ENCODE data around the gene MEAF6.

The MEAF6 gene

DNA sequence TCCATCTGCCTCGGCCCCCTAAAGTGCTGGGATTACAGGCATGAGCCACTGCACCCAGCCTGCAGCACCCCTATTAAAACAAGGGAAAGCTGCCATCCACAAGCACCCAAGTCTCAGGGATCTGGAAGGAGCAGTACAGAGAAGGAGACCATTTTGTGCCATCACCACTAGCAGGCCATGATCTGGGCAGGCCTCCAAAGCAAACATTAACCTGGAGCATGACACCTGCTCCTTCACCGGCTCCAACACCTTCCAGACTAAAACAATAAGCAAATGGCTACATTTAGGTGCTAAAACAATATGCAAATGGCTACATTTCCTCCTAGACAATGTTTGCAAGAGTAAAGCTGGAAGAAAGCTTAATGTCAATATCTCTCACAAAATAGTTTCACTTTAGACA is 16.7 kb downstream of the MEAF6 start:
- no peaks in the 10 kb centered on the region for H3K9me3 ChIP-seq (ENCODE audit: control insufficient read depth, low read length)
- peaks cover 51% of the 10 kb centered on the region for H3K36me3 ChIP-seq (ENCODE audit: control insufficient read depth, insufficient read depth, low read length, severe bottlenecking)
- H3K4me1 ChIP-seq (ENCODE audit: control insufficient read depth, insufficient read depth, low read length) = peaks cover 12% of the 10 kb centered on the region
- no peak overlapping the region for H3K4me3 ChIP-seq (ENCODE audit: low read length)
- no peak for DNase-seq (ENCODE audit: low read depth)
- H3K9ac ChIP-seq (ENCODE audit: low read length) = no peak overlapping the region
- no peaks in the 10 kb centered on the region for H3K27me3 ChIP-seq (replicated peaks; ENCODE audit: control insufficient read depth, insufficient read depth, low read length)

DNA sequence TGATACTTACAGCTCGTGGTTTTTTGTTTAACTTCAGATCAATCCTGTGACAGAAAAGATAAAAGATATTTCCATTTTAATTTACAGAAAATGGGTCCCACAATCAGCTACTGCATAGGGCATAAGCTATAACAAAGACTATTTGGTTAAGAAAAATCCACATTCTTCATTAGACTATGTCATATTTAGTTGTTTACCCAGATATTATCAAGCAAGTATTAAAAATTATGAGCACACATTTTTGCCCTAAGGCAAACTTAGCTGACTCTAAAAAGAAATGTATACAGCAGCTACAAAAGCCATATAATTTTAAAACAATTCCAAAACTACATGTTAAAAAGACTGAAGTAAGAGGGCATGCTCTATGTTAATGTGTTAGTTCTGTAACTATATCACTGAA is 18.7 kb downstream of the MEAF6 start:
- DNase-seq (ENCODE audit: low read depth) = peak; percentile 47

DNA sequence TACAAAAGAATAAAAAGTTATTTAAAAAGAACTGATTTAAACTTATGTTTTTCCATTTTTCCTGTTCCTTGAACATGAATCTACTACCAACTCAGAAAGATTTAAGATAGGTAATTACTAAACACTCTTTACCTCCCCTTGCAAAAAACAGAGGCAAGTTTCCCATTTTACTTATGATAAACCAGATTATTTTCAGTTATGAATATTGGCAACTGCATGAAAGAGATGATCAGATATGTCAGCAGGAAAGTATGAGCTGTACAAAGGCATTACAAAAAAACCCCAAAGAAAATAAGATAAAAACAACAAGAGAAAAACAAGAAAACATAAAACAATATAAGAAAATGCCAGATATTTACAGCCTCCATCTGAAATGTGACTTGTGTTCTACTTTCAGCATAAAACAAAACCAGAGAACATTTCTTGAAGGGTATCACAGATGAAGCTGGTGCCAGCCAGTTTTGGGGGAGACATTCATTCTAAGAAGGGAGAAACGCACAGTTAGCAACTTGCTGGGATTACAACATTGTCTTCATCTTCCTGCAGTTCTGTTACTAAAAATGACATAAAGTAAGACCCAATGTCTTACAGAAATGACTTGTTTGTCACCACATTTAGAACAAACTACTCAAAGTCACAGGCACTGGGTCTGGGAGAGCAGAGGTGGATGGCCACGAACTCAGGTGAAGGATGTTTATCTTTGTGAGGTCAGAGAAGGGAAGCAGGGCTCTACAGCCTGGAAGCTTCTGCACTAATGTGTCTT is 21.0 kb downstream of the MEAF6 start:
- Histone ChIP-seq H3K36me3 (ENCODE audit: control insufficient read depth, insufficient read depth, low read length, severe bottlenecking) (peaks cover 56% of the 10 kb centered on the region), H3K27me3 (replicated peaks; ENCODE audit: control insufficient read depth, insufficient read depth, low read length) (no peaks in the 10 kb centered on the region), H3K4me3 (ENCODE audit: low read length) (no peak overlapping the region), H3K9me3 (ENCODE audit: control insufficient read depth, low read length) (no peaks in the 10 kb centered on the region), H3K9ac (ENCODE audit: low read length) (no peak overlapping the region), H3K4me1 (ENCODE audit: control insufficient read depth, insufficient read depth, low read length) (no peaks in the 10 kb centered on the region)
- no peak for DNase-seq (ENCODE audit: low read depth)

More for the DNA sequence above, 18.7 kb downstream of the MEAF6 start:
- Histone ChIP-seq H3K4me1 (ENCODE audit: control insufficient read depth, insufficient read depth, low read length) (peaks cover 12% of the 10 kb centered on the region), H3K27me3 (replicated peaks; ENCODE audit: control insufficient read depth, insufficient read depth, low read length) (no peaks in the 10 kb centered on the region), H3K36me3 (ENCODE audit: control insufficient read depth, insufficient read depth, low read length, severe bottlenecking) (peaks cover 48% of the 10 kb centered on the region), H3K9me3 (ENCODE audit: control insufficient read depth, low read length) (no peaks in the 10 kb centered on the region), H3K9ac (ENCODE audit: low read length) (no peak overlapping the region), H3K4me3 (ENCODE audit: low read length) (no peak overlapping the region)

DNA sequence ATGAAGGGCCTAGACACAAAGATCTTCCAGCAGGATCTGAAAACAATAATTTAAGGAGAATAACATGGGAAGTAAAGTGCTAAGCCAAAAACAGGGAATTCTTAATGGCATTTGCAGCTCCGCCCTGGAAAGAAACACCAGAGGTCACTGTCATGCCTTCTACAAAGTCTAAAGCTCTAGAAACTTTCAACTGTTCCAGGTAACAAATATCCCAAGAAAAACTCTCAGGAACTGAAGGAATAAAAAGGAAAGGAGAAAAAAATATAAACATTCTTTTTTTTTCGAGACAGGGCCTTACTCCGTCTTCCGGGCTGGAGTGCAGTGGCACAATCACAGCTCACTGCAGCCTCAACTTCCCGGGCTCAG is 27.0 kb downstream of the MEAF6 start:
- Histone ChIP-seq H3K9ac (ENCODE audit: low read length) (peak overlapping the region; percentile 75), H3K4me3 (ENCODE audit: low read length) (no peak overlapping the region), H3K4me1 (ENCODE audit: control insufficient read depth, insufficient read depth, low read length) (peaks cover 41% of the 10 kb centered on the region), H3K36me3 (ENCODE audit: control insufficient read depth, insufficient read depth, low read length, severe bottlenecking) (peaks cover 53% of the 10 kb centered on the region), H3K27me3 (replicated peaks; ENCODE audit: control insufficient read depth, insufficient read depth, low read length) (no peaks in the 10 kb centered on the region), H3K9me3 (ENCODE audit: control insufficient read depth, low read length) (no peaks in the 10 kb centered on the region)
- DNase-seq (ENCODE audit: low read depth) = no peak

DNA sequence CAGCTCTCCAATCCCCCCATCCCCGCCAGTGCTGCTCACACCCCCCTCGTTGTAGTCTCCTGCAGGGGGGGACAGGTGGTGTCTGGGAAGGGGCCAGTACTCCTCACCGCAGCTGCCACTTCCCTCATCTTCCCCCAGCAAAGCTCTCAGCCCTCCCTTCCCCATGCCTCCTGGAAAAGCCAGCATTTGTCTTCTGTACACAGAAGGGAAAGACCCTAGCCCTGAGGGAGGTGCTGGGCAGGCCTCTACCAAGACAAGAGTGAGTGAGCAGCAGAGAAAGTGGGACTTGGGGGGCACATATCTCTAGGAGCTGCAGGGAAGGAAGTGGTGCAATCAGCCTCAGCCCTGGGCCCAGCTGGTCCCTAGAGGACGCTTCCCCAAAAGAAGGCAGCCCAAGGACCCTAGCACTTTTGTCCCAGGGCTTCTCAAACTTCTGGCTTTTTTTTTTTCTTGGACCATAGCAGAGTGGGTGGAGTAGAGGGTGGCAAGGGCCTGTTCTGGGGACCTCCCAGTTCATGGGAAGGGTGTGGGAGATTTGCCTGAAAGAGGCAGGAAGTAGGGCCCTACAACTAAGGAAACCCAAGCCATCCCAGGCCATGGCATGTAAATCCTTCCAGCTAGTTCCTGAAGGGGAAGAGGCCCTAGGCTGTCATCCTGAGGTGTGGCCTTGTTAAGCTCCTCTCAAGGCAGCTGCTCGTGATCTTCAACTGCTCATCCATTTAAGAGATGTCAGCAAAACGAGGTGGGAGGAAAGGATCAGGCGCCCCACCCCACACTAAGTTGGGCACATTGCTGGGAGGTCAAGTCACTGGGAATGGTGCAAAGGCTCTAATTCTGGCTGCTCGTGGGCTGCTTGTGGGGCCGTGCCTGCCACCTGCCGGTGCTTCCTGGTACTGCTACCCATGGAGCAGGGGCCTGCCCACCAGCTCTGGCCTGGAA is 27.6 kb downstream of the MEAF6 start:
- no peaks in the 10 kb centered on the region for H3K9me3 ChIP-seq (ENCODE audit: control insufficient read depth, low read length)
- H3K4me1 ChIP-seq (ENCODE audit: control insufficient read depth, insufficient read depth, low read length) = peaks cover 41% of the 10 kb centered on the region
- H3K4me3 ChIP-seq (ENCODE audit: low read length) = peak overlapping the region; percentile 12
- peak overlapping the region; percentile 75 for H3K9ac ChIP-seq (ENCODE audit: low read length)
- no peaks in the 10 kb centered on the region for H3K27me3 ChIP-seq (replicated peaks; ENCODE audit: control insufficient read depth, insufficient read depth, low read length)
- H3K36me3 ChIP-seq (ENCODE audit: control insufficient read depth, insufficient read depth, low read length, severe bottlenecking) = peaks cover 56% of the 10 kb centered on the region
- DNase-seq (ENCODE audit: low read depth) = peak; percentile 87

DNA sequence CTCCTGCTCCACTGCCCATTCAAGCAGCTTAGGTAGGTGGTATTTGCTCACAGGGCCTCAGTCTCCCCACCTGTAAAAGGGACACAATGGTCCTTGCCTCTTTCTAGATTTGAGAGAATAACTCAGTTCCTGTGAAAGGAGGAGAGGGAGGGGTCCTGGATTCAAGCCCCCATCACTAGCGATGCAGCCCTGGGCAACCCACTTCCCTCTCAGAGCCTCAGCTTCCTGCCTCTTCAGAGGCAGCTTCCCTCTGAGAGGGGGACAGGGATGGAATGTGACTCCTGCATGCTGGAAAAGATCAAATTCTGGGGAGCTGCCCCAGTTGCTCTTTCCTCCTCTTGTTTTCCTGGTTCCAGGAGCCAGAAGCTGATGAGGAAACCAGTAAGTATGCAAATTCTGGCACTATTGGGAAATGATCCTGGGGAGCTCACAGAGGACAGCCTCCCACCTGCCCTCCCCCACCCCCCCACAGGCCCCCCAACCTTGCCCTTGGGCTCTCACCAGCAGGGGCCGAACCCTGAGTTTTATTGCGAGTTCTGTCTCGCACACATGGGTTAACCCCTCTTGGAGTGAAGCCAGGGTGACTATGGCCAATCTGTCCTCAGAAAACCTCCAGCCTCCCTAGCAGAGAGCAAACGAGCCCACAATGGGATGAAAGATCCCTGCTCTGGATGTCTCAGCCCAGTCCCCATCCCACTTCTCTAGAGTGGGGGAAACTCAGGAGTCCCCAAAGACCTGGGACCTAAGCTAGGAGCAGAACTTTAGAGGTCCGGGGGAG is 28.5 kb downstream of the MEAF6 start:
- peak; percentile 23 for DNase-seq (ENCODE audit: low read depth)
- Histone ChIP-seq H3K9ac (ENCODE audit: low read length) (peak overlapping the region; percentile 75), H3K4me3 (ENCODE audit: low read length) (no peak overlapping the region), H3K9me3 (ENCODE audit: control insufficient read depth, low read length) (no peaks in the 10 kb centered on the region), H3K27me3 (replicated peaks; ENCODE audit: control insufficient read depth, insufficient read depth, low read length) (no peaks in the 10 kb centered on the region), H3K4me1 (ENCODE audit: control insufficient read depth, insufficient read depth, low read length) (peaks cover 41% of the 10 kb centered on the region), H3K36me3 (ENCODE audit: control insufficient read depth, insufficient read depth, low read length, severe bottlenecking) (peaks cover 62% of the 10 kb centered on the region)

DNA sequence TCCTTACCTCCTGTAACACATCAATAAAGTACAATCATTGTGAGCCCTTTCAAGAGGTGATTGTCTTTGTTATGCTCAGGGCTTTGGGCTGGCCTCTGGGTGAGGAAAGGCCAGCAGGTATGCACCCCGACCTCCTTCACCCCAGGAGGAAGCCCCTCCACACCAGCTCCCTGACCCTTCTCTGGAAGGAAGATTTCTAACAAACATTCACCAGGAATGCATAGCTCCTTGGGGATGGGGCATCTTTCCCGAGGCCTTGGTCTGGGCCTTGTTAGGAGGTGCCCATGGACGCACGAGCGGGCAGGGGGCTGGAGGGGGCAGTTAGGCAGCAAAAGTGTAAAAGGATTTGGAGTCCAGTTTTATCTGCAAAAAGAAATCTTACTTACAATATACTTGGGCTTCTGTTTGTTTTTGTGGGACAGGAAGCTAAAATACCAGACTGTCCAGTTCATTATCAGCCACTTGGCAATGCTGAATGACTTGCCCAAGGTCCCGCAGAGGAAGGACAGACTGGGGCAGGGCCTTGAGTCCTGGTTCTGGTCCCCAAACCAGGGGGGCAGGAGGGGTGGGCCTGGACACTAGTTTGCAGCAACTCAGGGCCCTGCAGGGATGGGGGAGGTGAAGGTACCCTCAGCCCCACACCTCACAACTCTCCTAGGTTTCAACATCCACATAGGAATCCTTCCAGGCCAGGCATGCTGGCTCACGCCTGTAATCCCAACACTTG is 30.1 kb downstream of the MEAF6 start:
- no peaks in the 10 kb centered on the region for H3K9me3 ChIP-seq (ENCODE audit: control insufficient read depth, low read length)
- DNase-seq (ENCODE audit: low read depth) = no peak
- H3K9ac ChIP-seq (ENCODE audit: low read length) = peak overlapping the region; percentile 19
- peaks cover 60% of the 10 kb centered on the region for H3K36me3 ChIP-seq (ENCODE audit: control insufficient read depth, insufficient read depth, low read length, severe bottlenecking)
- H3K4me3 ChIP-seq (ENCODE audit: low read length) = no peak overlapping the region
- H3K27me3 ChIP-seq (replicated peaks; ENCODE audit: control insufficient read depth, insufficient read depth, low read length) = no peaks in the 10 kb centered on the region
- H3K4me1 ChIP-seq (ENCODE audit: control insufficient read depth, insufficient read depth, low read length) = peaks cover 51% of the 10 kb centered on the region

DNA sequence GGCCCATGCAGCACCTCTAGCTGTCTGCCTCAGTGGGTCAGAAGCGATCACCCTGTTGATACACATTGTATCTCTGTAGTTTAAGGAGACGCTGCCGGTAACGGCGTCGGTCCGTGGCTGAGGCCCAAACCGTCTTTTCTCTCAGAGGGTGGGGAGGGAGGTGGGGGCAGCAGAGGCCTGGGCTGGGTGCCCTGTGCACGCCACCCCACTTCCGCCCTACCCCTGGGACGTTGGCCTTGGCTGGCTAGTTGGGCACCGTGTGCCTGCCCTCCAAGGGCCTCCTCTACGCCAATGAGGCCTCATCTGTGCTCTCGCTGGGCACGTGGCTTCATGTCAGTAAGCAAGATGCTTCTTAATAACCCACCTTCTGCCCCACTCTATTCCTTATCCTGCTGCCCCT is 30.8 kb downstream of the MEAF6 start:
- Histone ChIP-seq H3K27me3 (replicated peaks; ENCODE audit: control insufficient read depth, insufficient read depth, low read length) (no peaks in the 10 kb centered on the region), H3K9me3 (ENCODE audit: control insufficient read depth, low read length) (no peaks in the 10 kb centered on the region), H3K9ac (ENCODE audit: low read length) (peak overlapping the region; percentile 25), H3K36me3 (ENCODE audit: control insufficient read depth, insufficient read depth, low read length, severe bottlenecking) (peaks cover 55% of the 10 kb centered on the region), H3K4me3 (ENCODE audit: low read length) (no peak overlapping the region), H3K4me1 (ENCODE audit: control insufficient read depth, insufficient read depth, low read length) (peaks cover 58% of the 10 kb centered on the region)
- no peak for DNase-seq (ENCODE audit: low read depth)

DNA sequence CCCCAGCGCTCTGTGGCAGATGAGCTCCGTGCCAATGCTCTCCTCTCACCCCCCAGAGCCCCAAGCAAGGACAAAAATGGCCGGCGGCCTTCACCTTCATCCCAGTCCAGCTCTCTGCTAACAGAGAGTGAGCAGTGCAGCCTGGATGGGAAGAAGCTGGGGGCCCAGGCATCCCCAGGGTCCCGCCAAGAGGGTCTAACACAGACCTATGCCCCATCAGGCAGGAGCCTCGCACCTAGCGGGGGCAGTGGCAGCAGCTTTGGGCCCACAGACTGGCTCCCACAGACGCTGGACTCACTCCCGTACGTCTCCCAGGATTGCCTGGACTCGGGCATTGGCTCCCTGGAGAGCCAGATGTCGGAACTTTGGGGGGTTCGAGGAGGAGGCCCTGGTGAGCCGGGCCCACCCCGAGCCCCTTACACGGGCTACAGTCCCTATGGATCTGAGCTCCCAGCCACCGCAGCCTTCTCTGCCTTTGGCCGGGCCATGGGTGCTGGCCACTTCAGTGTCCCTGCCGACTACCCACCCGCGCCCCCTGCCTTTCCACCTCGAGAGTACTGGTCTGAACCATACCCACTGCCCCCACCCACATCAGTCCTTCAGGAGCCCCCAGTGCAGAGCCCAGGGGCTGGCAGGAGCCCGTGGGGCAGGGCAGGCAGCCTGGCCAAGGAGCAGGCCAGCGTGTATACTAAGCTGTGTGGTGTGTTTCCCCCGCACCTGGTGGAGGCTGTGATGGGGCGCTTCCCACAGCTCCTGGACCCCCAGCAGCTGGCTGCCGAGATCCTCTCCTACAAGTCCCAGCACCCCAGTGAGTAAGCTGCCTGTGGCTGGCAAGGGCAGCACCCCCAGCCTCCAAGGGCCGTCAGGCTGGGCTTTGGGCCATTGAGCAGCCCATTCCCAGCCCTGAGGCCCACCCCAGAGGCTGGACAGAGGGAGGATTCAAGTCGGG is 31.5 kb downstream of the MEAF6 start:
- Histone ChIP-seq H3K27me3 (replicated peaks; ENCODE audit: control insufficient read depth, insufficient read depth, low read length) (no peaks in the 10 kb centered on the region), H3K4me3 (ENCODE audit: low read length) (no peak overlapping the region), H3K9me3 (ENCODE audit: control insufficient read depth, low read length) (no peaks in the 10 kb centered on the region), H3K4me1 (ENCODE audit: control insufficient read depth, insufficient read depth, low read length) (peaks cover 65% of the 10 kb centered on the region), H3K9ac (ENCODE audit: low read length) (peak overlapping the region; percentile 25), H3K36me3 (ENCODE audit: control insufficient read depth, insufficient read depth, low read length, severe bottlenecking) (peaks cover 55% of the 10 kb centered on the region)
- DNase-seq (ENCODE audit: low read depth) = no peak
